GM18907 (cell line): ENCODE data around the gene USP10.

Experiments used
- ATAC-seq: cut with Tn5 transposase; IDR thresholded peaks from one replicate; pipeline ENCODE4 v1.9.1; 2021; ENCODE audit warnings: mild to moderate bottlenecking, moderate library complexity; ENCODE audit not compliant: unreplicated experiment

The USP10 gene

DNA sequence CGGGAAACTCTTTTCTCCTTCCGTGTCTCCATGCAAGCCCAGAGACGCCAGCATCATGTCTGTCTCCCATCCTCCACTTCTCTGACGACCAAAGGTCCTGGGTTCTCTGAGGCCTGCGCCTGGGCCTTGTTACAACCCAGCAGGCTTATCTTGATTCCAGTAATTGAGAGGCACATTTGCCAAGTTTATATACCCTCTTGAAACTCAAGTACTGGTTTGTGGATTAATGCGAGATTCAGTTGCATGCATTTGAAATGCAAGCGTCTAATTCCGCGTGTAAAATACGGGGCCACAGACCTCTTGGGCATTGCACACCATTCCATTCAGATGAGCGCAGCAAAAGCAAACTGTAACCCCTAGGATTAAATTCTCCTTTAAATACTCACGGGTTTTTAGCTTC is 91.3 kb downstream of the USP10 start:
- ATAC-seq = no peak

DNA sequence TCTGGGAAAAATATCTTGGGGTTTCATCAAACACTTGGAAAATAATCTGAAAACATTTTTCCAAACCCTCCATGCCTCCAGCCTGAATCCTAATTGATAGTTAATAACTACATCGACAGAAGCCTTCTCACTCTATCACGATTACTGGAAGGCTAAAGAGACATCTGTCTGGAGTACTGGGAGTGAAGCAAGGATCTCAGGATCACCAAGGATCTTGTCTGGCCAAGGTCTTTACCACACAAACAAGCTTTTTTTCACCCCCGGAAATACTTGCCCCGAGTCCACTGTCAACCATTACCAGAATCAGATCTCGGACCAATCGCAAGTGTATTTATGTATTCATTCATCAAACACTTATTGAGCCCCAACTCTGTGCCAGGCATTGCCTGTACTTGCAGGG is 91.7 kb downstream of the USP10 start:
- ATAC-seq = no peak

DNA sequence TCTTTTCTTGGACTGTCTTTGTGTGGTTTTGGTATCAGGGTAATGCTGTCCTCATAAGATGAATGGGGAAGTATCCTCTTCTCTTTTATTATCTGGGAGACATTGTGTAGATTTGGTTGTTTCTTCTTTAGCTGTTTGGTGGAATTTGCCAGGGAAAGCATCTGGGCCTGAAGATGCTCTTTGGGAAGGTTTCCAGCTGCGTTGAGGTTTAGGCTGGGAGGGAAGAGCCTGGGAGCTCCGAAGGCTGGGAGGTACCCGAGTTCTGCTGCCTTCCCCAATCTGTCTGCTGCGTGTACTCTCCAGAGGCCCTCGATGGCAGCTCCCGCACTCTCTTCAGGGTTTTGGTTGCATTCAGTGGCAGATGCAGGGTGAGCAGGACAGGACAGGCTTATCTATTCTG is 94.4 kb downstream of the USP10 start:
- no peak for ATAC-seq

DNA sequence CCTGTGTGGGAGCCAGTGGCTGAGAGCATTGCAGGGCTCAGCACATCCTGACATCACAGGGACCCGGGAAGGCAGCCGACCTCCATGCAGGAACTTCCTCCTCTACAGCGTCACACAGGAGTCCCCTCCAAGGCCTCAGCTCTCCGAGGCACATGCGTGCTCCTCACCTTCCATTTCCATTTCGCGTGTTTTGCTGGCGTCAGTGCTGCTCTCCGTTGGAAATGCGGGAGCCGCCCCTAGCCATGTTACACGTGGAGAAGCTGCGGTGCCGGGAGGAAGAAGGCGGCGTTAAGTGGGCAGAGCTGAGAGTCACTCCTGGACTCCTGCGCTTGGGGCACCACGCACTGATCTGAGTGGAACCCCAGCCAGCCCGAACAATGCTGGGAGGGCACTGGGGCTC is 94.8 kb downstream of the USP10 start:
- no peak for ATAC-seq

DNA sequence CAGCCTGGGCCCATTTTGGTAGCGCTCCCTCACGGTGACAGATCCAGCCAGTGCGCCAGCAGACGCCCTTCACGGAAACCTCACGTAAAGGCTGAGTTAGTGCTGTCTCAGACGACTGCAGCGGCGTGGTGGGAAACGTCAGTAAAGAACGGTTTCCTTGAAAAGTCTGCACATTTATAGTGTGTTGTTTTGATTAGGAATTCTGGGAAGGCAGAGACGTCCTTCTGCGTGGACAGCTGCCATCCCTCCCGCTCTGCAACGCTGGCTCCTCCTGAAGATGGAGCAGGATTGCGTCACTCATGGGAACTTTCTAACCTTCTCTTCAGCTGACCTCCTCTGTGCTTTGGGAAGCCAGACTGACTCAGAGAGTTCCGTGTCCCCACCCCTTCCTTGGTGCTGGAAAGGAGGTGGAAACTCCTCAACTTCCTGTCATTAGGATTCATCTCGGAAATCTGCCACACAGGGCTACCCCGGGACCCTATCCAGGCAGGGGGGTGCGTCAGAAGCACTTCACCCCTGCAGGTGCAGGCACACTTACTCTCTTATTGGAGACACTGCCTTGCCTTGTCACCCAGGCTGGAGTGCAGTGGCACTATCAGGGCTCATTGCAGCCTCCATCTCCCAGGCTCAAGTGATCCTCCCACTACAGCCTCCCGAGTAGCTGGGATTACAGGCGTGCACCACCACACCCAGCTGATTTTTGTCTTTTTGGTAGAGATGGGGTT is 95.7 kb downstream of the USP10 start:
- no peak for ATAC-seq

DNA sequence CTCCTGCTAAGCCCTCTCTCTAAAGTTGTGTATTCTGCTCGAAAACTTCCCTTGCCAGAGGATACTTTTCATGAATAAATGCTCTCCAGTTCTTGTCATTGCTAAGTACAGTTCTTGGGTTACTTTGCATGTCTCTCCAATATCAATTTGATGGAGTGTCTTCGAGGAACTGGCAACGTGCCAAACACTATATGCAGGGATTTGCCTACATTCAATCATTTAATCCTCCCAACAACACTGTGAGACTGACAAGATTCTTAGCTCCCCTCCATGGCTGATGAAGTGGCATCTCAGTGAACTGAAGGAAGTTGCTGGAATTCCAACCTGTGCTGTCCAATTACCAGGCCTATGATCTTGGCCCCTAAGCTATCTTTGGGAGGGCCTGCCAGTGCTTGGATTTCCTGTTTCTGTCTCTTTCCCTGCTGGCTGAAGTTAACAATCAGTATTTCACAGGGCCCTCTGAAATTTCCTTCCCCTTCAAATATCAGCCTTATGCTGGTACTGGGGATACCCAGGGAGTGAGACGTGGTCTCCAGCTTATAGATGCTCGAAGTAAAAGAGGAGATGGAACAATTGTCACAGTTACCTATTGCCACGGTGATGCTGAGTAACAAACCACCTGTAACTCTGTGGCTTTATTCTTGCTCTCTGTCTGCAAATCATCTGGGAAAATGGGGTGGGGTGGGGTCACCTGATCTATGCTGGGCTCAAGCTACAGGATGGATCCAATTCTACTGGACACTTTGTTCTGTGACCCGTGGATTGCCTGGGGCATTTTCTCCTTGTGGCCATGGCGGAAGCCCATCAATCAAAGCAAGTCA is 100.6 kb downstream of the USP10 start:
- ATAC-seq = no peak

DNA sequence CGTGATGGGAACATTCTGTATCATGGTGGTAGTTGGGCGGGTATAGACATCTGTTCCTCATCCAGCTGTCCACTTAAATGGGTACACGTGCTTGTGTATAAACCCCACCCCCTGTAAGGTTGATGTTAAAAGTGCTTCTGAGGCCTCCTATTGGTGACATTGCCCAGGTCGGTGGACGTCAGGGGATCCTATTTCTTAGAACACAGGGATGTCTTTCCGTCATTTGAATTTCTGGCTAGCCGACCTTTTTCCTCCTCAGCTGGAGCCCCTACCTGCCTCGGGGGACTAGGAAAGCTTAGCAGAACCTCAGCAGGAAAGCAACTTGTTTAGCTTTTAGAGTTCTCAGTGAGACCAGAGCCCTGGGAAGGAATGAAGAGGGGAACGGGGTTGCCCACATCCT is 103.3 kb downstream of the USP10 start:
- ATAC-seq = no peak

DNA sequence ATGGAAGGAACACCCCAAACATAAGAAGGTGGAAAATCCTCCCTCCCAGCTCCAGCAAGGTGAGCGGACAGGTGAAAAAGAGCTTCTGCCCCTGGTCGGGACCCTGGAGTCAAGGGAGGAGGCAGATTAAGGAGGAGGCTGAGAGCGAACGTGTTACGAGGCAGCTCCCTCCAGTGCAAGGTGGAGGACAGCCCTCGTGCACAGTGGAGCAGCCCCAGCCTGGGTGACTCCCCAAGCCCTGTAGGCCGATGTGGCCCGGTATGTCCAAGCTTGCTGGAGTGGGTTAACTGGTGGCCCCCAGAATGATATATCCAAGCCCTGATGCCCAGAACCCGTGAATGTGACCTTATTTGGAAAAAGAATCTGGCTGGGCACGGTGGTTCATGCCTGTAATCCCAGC is 104.5 kb downstream of the USP10 start:
- ATAC-seq = no peak

DNA sequence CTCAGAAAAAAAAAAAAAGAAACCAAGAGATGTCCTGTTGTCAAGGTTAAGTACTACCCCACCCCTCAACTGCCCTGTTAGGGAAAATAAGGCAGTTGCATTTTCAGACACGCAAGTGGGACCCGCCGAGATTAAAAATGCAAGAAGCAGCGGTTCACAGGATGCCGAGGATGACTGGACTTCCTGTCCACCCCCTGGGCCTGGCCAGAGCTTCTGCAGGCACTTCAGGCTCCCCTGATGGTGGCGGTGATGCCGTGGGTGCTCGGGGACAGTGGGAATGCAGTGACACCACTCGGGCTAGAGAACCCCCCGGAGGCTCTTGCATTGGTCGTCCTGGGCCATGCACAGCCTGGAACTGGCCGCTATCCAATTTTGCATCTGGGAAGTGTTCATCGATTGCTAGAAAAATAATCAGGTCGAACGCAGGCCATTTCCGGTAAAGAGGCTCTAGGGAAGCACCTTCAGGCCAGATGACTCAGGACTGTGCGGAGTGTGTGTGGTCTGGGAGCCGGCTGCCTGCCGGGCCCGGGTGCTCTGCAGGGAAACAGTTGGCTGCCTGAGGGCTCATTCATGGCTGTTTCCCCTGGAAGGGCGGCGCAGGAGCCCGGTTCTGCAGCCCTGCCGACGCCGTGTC is 106.6 kb downstream of the USP10 start:
- no peak for ATAC-seq

DNA sequence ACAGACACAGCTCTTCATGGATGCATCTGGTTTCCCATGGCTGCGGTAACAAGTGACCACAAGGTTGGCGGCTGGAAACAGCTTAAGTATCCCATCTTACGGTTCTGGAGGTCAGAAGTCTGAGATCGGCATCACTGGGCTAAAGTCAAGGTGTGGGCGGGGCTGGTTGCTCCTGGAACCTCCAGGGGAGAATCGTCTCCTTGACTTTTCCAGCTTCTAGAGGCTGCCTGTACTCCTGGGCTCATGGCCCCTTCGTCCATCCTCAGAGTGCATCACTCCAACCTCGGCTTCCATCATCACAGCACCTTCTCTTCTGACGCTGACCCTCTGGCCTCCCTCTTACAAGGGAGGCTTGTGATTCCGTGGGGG is 107.1 kb downstream of the USP10 start:
- ATAC-seq = no peak

DNA sequence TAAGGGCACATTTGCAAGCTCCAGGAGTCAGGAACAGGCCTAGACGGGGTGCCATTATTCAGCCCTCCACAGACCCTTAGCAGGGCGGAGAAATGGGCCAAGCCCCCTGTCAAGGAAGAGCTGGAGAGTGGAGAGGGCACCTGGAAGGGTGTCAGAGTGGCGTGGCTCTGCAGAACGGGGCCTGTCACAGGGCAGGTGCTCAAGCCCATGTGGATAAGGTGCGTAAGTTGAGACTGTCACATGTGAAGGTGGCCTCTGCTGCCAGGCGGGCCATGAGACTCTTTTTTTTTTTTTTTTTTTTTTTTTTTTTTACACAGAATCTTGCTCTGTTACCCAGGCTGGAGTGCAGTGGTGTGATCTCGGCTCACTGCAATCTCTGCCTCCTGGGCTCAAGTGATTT is 108.0 kb downstream of the USP10 start:
- no peak for ATAC-seq

DNA sequence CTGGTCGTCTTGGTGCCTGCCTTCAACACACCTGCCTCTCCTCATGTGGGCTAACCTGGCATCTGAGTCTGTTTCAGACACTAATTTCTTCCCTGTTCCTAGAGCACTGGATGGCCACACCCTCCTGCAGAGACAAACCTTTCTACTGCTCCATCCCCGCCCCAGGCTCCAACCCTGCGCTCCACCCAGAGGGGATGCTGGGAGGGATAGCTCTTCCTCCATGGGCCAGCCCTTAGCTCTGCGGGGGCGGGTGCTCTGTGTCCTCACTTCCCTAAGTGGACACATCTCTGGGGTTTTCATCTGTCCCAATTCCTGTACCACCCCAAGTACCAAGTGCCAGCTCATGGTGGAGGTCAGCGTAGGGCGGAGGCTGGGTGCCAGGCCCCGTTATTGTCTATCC is 109.0 kb downstream of the USP10 start:
- ATAC-seq = no peak

DNA sequence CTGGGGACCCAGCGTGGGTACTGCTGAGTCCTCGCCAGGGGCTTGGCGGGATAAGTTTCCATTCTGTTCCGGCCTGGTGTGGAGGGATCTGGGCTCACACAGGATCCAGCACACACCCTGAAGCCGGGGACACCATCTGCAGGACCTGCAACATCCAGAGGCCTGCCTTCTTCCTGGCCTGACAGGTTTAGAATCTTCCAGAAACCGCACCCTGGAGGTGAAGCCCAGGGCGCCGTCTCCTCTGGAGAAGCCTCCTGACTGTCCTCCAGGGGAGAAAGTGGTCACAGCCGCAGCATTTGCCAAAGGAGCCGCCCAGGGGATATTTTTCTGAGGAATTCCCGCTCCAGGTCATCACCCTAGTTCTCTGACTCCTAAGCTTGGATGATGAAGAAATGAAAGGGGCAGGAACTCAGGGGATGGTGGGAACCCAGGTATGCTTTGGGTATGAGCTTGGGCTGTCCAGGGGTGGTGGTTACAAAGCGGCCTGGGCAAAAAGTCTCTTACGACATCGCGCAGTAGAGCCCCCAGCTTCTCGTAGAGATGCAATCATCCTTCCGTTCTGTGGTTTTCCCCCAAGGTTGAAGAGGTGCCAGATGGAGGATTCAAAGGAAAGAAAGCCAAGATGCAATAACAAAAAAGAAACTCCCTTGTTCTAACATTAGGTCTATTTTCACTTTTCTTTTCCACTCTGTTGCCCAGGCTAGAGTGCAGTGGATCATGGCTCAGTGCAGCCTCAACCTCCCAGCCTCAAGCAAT is 110.9 kb downstream of the USP10 start:
- no peak for ATAC-seq

DNA sequence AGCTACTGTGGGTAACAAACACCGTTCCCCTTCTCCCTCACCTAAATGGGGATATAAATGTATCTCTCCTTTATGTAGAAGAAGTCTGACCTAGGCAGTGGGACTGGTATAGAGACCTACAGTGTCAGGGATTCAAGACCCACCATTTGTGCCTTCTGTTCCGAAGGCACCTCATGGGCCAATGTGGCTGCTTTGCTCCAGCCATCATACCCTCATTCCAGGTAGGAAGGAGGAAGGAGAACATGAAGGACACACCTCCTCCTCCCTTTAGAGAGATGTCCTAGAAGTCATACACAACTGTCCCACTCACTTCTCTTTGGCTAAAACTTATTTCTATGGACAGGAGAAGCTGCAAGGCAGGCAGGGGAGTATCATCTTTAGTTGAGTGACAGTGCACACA is 111.7 kb downstream of the USP10 start:
- ATAC-seq = no peak

DNA sequence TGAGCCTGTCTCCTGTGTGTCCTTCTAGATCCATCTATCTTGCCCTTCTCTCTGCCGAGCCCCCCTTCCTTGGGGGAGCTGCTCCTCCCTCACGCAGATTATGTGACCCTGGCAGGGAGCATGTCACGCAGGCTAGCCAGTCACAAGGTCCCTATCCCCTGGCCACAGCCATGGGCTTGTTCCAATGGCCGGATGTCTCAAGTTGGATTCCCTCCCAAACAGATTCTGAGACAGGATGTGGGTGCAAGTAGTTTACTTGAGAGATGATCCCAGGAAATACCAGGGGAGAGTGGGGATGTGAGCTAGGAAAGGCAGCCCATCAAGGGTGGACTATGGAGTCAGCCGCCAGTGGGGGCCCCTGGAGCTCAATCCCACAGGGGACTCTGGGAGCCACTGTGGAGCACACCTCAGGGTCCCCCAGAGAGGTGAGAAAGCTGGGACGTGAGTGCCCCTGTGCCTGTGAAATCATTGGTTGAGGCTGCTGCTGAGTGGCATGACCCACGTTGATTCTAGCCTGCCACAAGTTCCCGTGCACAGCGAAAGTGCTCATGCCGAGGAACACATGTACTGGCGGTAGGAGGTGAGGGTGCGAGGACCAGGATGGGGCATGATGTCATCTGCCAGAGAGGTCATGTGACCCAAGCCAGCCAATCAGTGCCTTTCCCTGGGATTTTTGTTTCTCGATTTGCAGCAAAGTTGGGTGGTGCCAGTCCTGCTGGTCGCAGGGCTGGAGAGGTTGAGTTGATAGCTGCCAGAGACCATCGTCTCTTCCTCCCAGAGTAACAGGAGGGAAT is 113.5 kb downstream of the USP10 start:
- no peak for ATAC-seq

DNA sequence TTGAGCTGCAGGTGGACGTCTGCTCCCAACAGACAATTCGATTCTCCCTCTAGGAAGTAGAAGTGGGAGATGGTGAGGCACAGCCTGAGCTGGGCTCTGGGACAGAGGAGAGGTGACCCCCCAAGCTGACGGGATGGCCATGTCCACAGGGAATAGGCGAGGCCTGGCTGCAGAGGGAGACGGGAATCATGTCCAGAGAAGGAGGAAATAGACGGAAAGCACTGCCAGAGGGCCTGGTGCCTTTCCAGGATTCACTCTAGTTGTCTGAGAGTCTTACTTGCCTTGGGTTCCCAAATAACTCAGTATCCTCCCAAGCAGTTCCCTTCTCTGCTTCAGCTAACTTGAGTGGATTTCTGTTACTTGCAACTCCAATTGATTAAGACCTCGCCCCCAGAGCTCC is 115.7 kb downstream of the USP10 start:
- ATAC-seq = no peak

DNA sequence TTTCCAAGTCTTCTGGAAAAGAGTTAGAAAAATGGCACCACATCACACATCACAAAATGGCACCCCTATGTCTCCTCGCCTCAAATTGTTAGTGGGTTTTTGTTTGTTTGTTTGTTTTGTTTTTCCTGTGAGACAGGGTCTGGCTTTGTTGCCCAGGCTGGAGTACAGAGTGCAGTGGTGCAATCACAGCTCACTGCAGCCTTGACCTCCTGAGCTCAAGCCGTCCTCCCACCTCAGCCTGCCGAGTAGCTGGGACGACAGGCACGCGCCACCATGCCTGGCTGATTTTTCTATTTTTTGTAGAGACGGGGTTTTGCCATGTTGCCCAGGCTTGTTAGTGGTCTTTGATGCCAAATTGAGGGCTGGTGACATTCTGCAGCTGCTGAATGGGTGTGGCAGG is 116.2 kb downstream of the USP10 start:
- no peak for ATAC-seq

DNA sequence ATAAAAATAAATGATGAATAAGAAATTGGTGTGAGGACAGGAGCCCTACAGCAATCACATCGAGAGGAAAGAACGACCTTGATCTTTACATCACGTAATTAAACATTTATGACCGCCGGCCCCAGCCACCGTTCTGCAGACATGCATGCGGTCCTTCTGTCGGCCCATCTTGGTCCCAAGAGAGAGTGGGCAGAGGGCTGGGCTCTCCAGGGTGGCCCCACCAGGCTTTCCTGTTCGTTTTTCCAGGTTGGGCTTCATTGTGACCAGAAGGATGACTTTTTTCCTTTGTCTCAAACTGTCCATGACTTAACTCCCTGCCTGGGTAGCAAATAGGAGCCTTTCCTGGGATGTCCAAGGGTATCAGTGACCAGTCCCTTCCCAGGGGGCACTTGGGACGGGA is 116.7 kb downstream of the USP10 start:
- no peak for ATAC-seq

DNA sequence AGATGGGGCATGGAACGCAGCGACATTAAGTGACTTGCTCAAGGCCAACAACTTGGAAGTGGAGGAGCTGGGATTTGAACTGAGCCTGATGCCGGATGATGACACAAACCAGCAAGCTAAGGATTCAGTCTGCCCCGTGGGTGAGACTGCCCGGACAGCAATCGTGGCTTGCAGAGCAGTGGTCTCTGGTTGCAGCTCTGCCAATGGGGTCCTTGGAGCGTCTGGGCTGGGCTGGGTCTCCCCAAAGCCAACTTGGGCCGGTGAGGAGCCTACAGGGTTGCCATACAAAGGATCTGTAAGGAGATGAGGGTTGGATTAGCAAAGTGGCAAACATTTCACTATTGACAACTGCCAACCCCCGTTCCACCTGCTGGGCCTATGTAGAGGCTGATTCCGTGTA is 117.4 kb downstream of the USP10 start:
- ATAC-seq = no peak

DNA sequence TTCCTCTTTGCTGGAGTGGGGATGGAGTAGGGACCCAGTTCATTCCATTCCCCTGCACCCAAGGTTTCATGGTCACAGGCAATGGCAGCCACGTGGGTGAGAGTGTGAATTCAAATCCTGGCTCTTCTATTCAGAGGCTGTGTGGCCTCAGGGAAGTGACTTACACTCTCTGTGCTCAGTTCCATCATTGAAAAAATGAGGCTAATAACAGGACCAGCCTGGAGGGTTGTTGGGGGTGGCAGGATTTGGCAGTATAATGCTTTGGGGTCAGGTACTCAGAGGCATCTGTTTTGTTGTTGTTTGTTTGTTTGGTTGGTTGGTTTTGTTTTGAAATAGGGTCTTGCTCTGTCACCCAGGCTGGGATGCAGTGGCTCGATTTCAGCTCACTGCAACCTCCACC is 117.8 kb downstream of the USP10 start:
- no peak for ATAC-seq

DNA sequence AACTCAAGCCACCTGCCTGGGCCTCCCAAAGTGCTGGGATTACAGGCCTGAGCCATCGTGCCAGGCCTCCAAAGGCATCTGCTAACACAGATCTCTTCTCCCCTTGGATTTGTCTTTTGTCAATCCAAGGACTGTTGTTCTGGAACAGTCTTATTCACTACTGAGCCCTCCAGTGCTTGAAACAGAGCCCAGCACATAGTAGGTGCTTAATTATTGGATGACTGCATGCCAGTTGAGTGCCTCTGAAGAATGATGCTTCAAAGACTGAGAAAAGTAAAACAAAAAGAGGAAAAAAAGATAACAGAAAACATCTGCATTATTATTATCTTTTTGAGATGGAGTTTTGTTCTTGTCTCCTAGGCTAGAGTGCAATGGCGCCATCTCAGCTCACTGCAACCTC is 118.3 kb downstream of the USP10 start:
- no peak for ATAC-seq
